CD8-positive, alpha-beta memory T cell (primary cell): ENCODE measurements around the gene OTOP1. TPM values are rescaled to one million over a fixed set of nuclear protein-coding genes. Genes with fewer than 3 reads are reported as not detected.
"Not testable (repeated sequence)": the region's sequence is repeated elsewhere in the genome, so short reads cannot be mapped to it uniquely, and the experiment has no call there.

Experiments
- CTCF ChIA-PET: fragments of 350-600 bp; sonication (Branson Sonifier 250); formaldehyde crosslinking; loops from one replicate; lab custom pipeline; 2021; ENCODE audit warnings: antibody characterized with exemption; lab: Charles Lee
- POLR2A ChIA-PET: fragments of 350-600 bp; sonication (Branson Sonifier 250); formaldehyde crosslinking; loops from one replicate; lab custom pipeline; 2021; ENCODE audit warnings: antibody characterized with exemption; lab: Charles Lee
- DNase-seq, 5 donors: peaks; one replicate each; pipeline versions ENCODE4 v3.0.0 to v3.0.0-alpha.2; 2020 to 2022; ENCODE audit warnings: mixed read lengths in 1 of 5
- H3K27ac ChIP-seq: one replicate; pipeline ENCODE4 v1.7.0; 2013; ENCODE audit warnings: low read depth, mild to moderate bottlenecking, low read length, moderate library complexity
- H3K27me3 ChIP-seq: 2 replicates; pipeline ENCODE4 v1.7.0; 2013; ENCODE audit warnings: low read length, mild to moderate bottlenecking; ENCODE audit not compliant: insufficient read depth, poor library complexity, severe bottlenecking
- H3K36me3 ChIP-seq: 2 replicates; pipeline ENCODE4 v1.7.0; 2013; ENCODE audit warnings: mild to moderate bottlenecking, low read length, moderate library complexity; ENCODE audit not compliant: insufficient read depth
- H3K4me1 ChIP-seq: 2 replicates; pipeline ENCODE4 v1.7.0; 2013; ENCODE audit warnings: mild to moderate bottlenecking, low read length, moderate library complexity; ENCODE audit not compliant: insufficient read depth
- H3K4me3 ChIP-seq: 2 replicates; pipeline ENCODE4 v1.7.0; 2013; ENCODE audit warnings: mild to moderate bottlenecking, low read length
- H3K9me3 ChIP-seq: 2 replicates; pipeline ENCODE4 v1.7.0; 2013; ENCODE audit warnings: mild to moderate bottlenecking, low read length
- H3K27ac Mint-ChIP-seq, 8 donors: one replicate each; pipeline ENCODE4 v1.8.0; 2020 to 2021; ENCODE audit warnings: mixed read lengths in 8 of 8, mild to moderate bottlenecking in 6 of 8, inconsistent platforms in 3 of 8, moderate library complexity in 3 of 8
- H3K27me3 Mint-ChIP-seq, 2 donors: one replicate each; pipeline ENCODE4 v1.8.0; 2020 to 2021; ENCODE audit warnings: mixed read lengths in 2 of 2, mild to moderate bottlenecking in 1 of 2, moderate library complexity in 1 of 2
- H3K36me3 Mint-ChIP-seq, 3 donors: one replicate each; pipeline ENCODE4 v1.8.0; 2020 to 2021; ENCODE audit warnings: mixed read lengths in 3 of 3, inconsistent platforms in 1 of 3, mild to moderate bottlenecking in 1 of 3
- H3K4me1 Mint-ChIP-seq, 3 donors: one replicate each; pipeline ENCODE4 v1.8.0; 2020 to 2021; ENCODE audit warnings: mixed read lengths in 3 of 3, inconsistent platforms in 1 of 3, mild to moderate bottlenecking in 1 of 3
- H3K4me3 Mint-ChIP-seq, 7 donors: one replicate each; pipeline ENCODE4 v1.8.0; 2020 to 2021; ENCODE audit warnings: mixed read lengths in 7 of 7, mild to moderate bottlenecking in 6 of 7, moderate library complexity in 4 of 7, inconsistent platforms in 2 of 7
- H3K9me3 Mint-ChIP-seq, 5 donors: one replicate each; pipeline ENCODE4 v1.8.0; 2020 to 2022; ENCODE audit warnings: mixed read lengths in 5 of 5, mild to moderate bottlenecking in 3 of 5, moderate library complexity in 2 of 5, inconsistent platforms in 1 of 5
- polyA plus RNA-seq: library from polyadenylated mRNA; unstranded; fragments of 300-500 nt; fragmentation: Illumina TruSeq; gene quantifications from one replicate; pipeline ENCODE4 v1.2.3, GENCODE V29; 2021
- total RNA-seq, 2 experiments: library from RNA; stranded (reverse); gene quantifications; one replicate each; pipeline ENCODE4 v1.2.3, GENCODE V29; 2021

OTOP1 gene
- total and polyA plus RNA-seq, 3 experiments from 2014 or later: not detected

GRCh38 chr4:4254199-4254598 is 27.5 kb upstream of the OTOP1 start:
- Mint-ChIP-seq H3K27me3 (no peaks in the 10 kb centered on the region), H3K27ac (no peak overlapping the region), H3K36me3 (no peaks in the 10 kb centered on the region), H3K4me3 (no peak overlapping the region), H3K4me1 (peaks cover 1 to 7% (median 7%) of the 10 kb centered on the region in 3 donors), H3K9me3 (no peaks in the 10 kb centered on the region)
- ChIA-PET POLR2A (no interaction called here), CTCF (interaction anchor here (2.3 kb wide), 1 partner anchor 176 kb away, joined by 6 read pairs; no protein-coding TSS in a partner anchor)
- no peak overlapping the region for H3K4me3 ChIP-seq
- DNase-seq: no peak
- H3K27ac ChIP-seq: no peak overlapping the region
- H3K4me1 ChIP-seq: peaks cover under 1% of the 10 kb centered on the region
- no peaks in the 10 kb centered on the region for H3K27me3 ChIP-seq
- H3K36me3 ChIP-seq: no peaks in the 10 kb centered on the region
- H3K9me3 ChIP-seq: no peaks in the 10 kb centered on the region

GRCh38 chr4:4249866-4250265 is 23.1 kb upstream of the OTOP1 start:
- CTCF ChIA-PET: interaction anchor here (1.6 to 7.6 kb wide), 3 partner anchors 10 to 292 kb away, joined by 3 to 64 read pairs (median 23); partner anchors contain the start of gene STX18
- peaks cover 16% of the 10 kb centered on the region for H3K4me1 ChIP-seq
- H3K4me3 ChIP-seq: no peak overlapping the region
- H3K27ac Mint-ChIP-seq: peak overlapping the region in 5 of 8 donors; percentile 39 to 98 (median 66)
- peak overlapping the region in 5 of 7 donors; percentile 23 to 81 (median 56) for H3K4me3 Mint-ChIP-seq
- POLR2A ChIA-PET: no interaction called here
- no peaks in the 10 kb centered on the region for H3K9me3 Mint-ChIP-seq
- H3K9me3 ChIP-seq: no peaks in the 10 kb centered on the region
- no peak for DNase-seq
- no peaks in the 10 kb centered on the region for H3K27me3 ChIP-seq
- H3K27me3 Mint-ChIP-seq: no peaks in the 10 kb centered on the region
- H3K27ac ChIP-seq: no peak overlapping the region
- peaks cover 6 to 20% (median 7%) of the 10 kb centered on the region in 3 donors for H3K36me3 Mint-ChIP-seq
- peaks cover 6% of the 10 kb centered on the region for H3K36me3 ChIP-seq
- peaks cover 26 to 41% (median 37%) of the 10 kb centered on the region in 3 donors for H3K4me1 Mint-ChIP-seq

DNA sequence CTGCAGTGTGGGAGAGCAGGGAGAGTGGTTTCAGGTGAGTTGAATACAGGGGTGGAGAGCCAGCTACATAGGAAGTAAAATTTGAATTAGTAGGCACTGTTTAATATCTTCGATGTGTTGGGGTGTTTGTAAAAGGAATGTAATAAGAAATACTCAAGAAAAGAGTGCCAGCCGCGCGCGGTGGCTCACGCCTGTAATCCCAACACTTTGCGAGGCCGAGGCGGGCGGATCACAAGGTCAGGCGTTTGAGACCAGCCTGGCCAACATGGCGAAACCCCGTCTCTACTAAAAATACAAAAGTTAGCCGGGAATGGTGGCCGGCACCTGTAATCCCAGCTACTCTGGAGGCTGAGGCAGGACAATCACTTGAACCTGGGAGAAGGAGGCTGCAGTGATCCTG is 22.6 kb upstream of the OTOP1 start:
- H3K27me3 Mint-ChIP-seq, H3K27me3 ChIP-seq, H3K9me3 ChIP-seq, H3K27ac ChIP-seq, DNase-seq, H3K9me3 Mint-ChIP-seq, H3K4me3 ChIP-seq: not testable (repeated sequence)
- ChIA-PET POLR2A (interaction anchor here (0.7 to 2.3 kb wide), 4 partner anchors 10 to 293 kb away, joined by 3 to 10 read pairs (median 3); partner anchors contain the start of gene STX18), CTCF (interaction anchor here (1.6 to 7.6 kb wide), 4 partner anchors 11 to 293 kb away, joined by 3 to 64 read pairs (median 14); partner anchors contain the start of gene STX18)
- peaks cover 16% of the 10 kb centered on the region for H3K4me1 ChIP-seq
- H3K27ac Mint-ChIP-seq: peak overlapping the region in 7 of 8 donors; percentile 57 to 99 (median 98)
- H3K36me3 ChIP-seq: peaks cover 10% of the 10 kb centered on the region
- H3K4me1 Mint-ChIP-seq: peaks cover 27 to 41% (median 37%) of the 10 kb centered on the region in 3 donors
- peaks cover 7 to 25% (median 7%) of the 10 kb centered on the region in 3 donors for H3K36me3 Mint-ChIP-seq
- peak overlapping the region in 6 of 7 donors; percentile 95 to 99 (median 96) for H3K4me3 Mint-ChIP-seq

GRCh38 chr4:4248885-4249203 is 22.1 kb upstream of the OTOP1 start:
- H3K4me1 Mint-ChIP-seq: peaks cover 27 to 42% (median 38%) of the 10 kb centered on the region in 3 donors
- H3K27ac Mint-ChIP-seq: peak overlapping the region; percentile 97 to 99 (median 98)
- H3K27ac ChIP-seq: peak overlapping the region; percentile 93
- POLR2A ChIA-PET: interaction anchor here (0.7 to 2.3 kb wide), 6 partner anchors 10 to 293 kb away, joined by 3 to 10 read pairs (median 5); partner anchors contain the start of genes LYAR, NSG1, STX18 and ZBTB49
- H3K4me3 ChIP-seq: peak overlapping the region; percentile 74
- no peaks in the 10 kb centered on the region for H3K27me3 ChIP-seq
- no peaks in the 10 kb centered on the region for H3K27me3 Mint-ChIP-seq
- H3K4me1 ChIP-seq: peaks cover 16% of the 10 kb centered on the region
- no peak for DNase-seq
- H3K4me3 Mint-ChIP-seq: peak overlapping the region; percentile 95 to 99 (median 97)
- H3K36me3 ChIP-seq: peaks cover 10% of the 10 kb centered on the region
- H3K9me3 Mint-ChIP-seq: no peaks in the 10 kb centered on the region
- no peaks in the 10 kb centered on the region for H3K9me3 ChIP-seq
- H3K36me3 Mint-ChIP-seq: peaks cover 8 to 30% (median 9%) of the 10 kb centered on the region in 3 donors
- CTCF ChIA-PET: interaction anchor here (1.1 to 7.6 kb wide), 7 partner anchors 11 to 293 kb away, joined by 3 to 64 read pairs (median 5); partner anchors contain the start of gene STX18

GRCh38 chr4:4248029-4248884 is 21.5 kb upstream of the OTOP1 start, which contains the start of gene TMEM128:
TMEM128 (minus strand) TSS chr4:4248223; CDS start chr4:4248202, 21 bp downstream.
- Mint-ChIP-seq H3K4me1 (peaks cover 27 to 48% (median 44%) of the 10 kb centered on the region in 3 donors), H3K4me3 (peak within 1 kb of the TSS; percentile 95 to 99 (median 97)), H3K9me3 (no peaks in the 10 kb centered on the region), H3K27me3 (no peaks in the 10 kb centered on the region), H3K36me3 (peaks cover 13 to 36% (median 15%) of the 10 kb centered on the region in 3 donors), H3K27ac (peak within 1 kb of the TSS; percentile 97 to 99 (median 98))
- CTCF ChIA-PET: interaction anchor here (0.9 to 7.6 kb wide), 8 partner anchors 8 to 185 kb away, joined by 3 to 64 read pairs (median 6); no protein-coding TSS in a partner anchor
- peaks cover 10% of the 10 kb centered on the region for H3K36me3 ChIP-seq
- H3K9me3 ChIP-seq: no peaks in the 10 kb centered on the region
- DNase-seq: peak; percentile 88 to 95 (median 89)
- peak within 1 kb of the TSS; percentile 93 for H3K27ac ChIP-seq
- H3K27me3 ChIP-seq: no peaks in the 10 kb centered on the region
- POLR2A ChIA-PET: interaction anchor here (0.9 to 2.3 kb wide), 7 partner anchors 11 to 294 kb away, joined by 3 to 11 read pairs (median 7); partner anchors contain the start of genes LYAR, NSG1, STX18 and ZBTB49
- peaks cover 16% of the 10 kb centered on the region for H3K4me1 ChIP-seq
- peak within 1 kb of the TSS; percentile 74 for H3K4me3 ChIP-seq

GRCh38 chr4:4247696-4248028 is 20.9 kb upstream of the OTOP1 start:
- Histone ChIP-seq H3K27me3 (no peaks in the 10 kb centered on the region), H3K4me1 (peaks cover 16% of the 10 kb centered on the region), H3K9me3 (no peaks in the 10 kb centered on the region), H3K4me3 (peak overlapping the region; percentile 74), H3K27ac (peak overlapping the region; percentile 93), H3K36me3 (peaks cover 10% of the 10 kb centered on the region)
- no peaks in the 10 kb centered on the region for H3K27me3 Mint-ChIP-seq
- H3K9me3 Mint-ChIP-seq: no peaks in the 10 kb centered on the region
- H3K4me3 Mint-ChIP-seq: peak overlapping the region; percentile 95 to 99 (median 97)
- DNase-seq: no peak
- H3K36me3 Mint-ChIP-seq: peaks cover 13 to 39% (median 16%) of the 10 kb centered on the region in 3 donors
- POLR2A ChIA-PET: interaction anchor here (1.3 to 2.3 kb wide), 5 partner anchors 12 to 140 kb away, joined by 6 to 11 read pairs (median 10); partner anchors contain the start of genes LYAR, NSG1 and ZBTB49
- CTCF ChIA-PET: interaction anchor here (0.9 to 7.6 kb wide), 8 partner anchors 9 to 186 kb away, joined by 3 to 64 read pairs (median 6); no protein-coding TSS in a partner anchor
- H3K4me1 Mint-ChIP-seq: peaks cover 25 to 44% (median 39%) of the 10 kb centered on the region in 3 donors
- H3K27ac Mint-ChIP-seq: peak overlapping the region; percentile 97 to 99 (median 98)

DNA sequence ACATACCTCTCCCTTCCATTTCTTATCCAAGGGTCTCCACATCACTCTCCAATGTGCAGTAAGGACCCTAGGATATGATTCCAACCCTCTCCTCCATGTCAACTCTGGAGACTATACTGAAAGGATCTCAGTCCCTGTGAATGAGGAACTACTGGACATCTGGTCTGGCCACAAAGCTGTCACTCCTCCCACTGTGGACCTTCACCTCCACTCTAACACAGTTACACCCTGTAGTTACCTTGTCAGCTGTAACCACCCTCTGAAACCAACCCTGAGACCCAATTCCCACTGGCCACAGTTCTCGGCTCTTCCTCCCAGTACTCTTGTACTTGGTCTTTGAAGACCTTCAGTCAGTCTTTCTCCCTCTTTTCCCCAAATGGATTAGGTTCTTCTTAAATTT is 18.4 kb upstream of the OTOP1 start:
- H3K27me3 ChIP-seq: no peaks in the 10 kb centered on the region

More for the DNA sequence above, 18.4 kb upstream of the OTOP1 start:
- H3K27ac ChIP-seq: no peak overlapping the region
- peaks cover 17% of the 10 kb centered on the region for H3K36me3 ChIP-seq
- POLR2A ChIA-PET: no interaction called here
- no peaks in the 10 kb centered on the region for H3K9me3 ChIP-seq
- peaks cover 28 to 48% (median 46%) of the 10 kb centered on the region in 3 donors for H3K4me1 Mint-ChIP-seq
- no peaks in the 10 kb centered on the region for H3K9me3 Mint-ChIP-seq
- H3K4me3 Mint-ChIP-seq: peak overlapping the region in 1 of 7 donors; percentile 43
- peaks cover 16% of the 10 kb centered on the region for H3K4me1 ChIP-seq
- CTCF ChIA-PET: no interaction called here
- peaks cover 13 to 61% (median 23%) of the 10 kb centered on the region in 3 donors for H3K36me3 Mint-ChIP-seq
- H3K27ac Mint-ChIP-seq: peak overlapping the region in 3 of 8 donors; percentile 54 to 86 (median 55)
- no peaks in the 10 kb centered on the region for H3K27me3 Mint-ChIP-seq
- no peak for DNase-seq
- H3K4me3 ChIP-seq: no peak overlapping the region
